Panc1 (cell line): ENCODE data around the gene ADORA2B. TPM values are rescaled to one million over a fixed set of nuclear protein-coding genes. Genes with fewer than 3 reads are reported as not detected.

ENCODE experiments used
- ATAC-seq: fragments of 200-7000 bp; cut with Tn5 transposase; 2 replicates; pipeline ENCODE4 v1.9.1; 2020; ENCODE audit warnings: mild to moderate bottlenecking, moderate library complexity
- BruUV-seq: library from RNA; stranded (reverse); fragments of 400-500 nt; replicated peaks from 2 replicates; lab custom pipeline; 2021; lab: Mats Ljungman, UMichigan
- CTCF ChIA-PET: fragments of 300-600 bp; sonication (Branson Sonifier 250); formaldehyde crosslinking; loops from one replicate; lab custom pipeline; 2022; ENCODE audit warnings: antibody characterized with exemption; lab: Charles Lee
- POLR2A ChIA-PET: fragments of 300-600 bp; sonication (Branson Sonifier 250); formaldehyde crosslinking; loops from one replicate; lab custom pipeline; 2022; ENCODE audit warnings: antibody characterized with exemption; lab: Charles Lee
- DNase-seq: peaks from one replicate; pipeline ENCODE4 v3.0.0-alpha.2; 2010; ENCODE audit warnings: low read depth, low spot score
- H3K27ac ChIP-seq: 2 replicates; pipeline ENCODE4 v1.5.1; 2011; ENCODE audit warnings: mild to moderate bottlenecking, low read length, inconsistent platforms
- H3K27me3 ChIP-seq: fragments of 200-500 bp; sonication (Bioruptor generic); 2 replicates; pipeline ENCODE4 v1.6.0; 2014; ENCODE audit warnings: low read length, inconsistent platforms; ENCODE audit not compliant: control insufficient read depth, insufficient read depth
- H3K36me3 ChIP-seq: fragments of 200-500 bp; sonication (Bioruptor generic); 2 replicates; pipeline ENCODE4 v1.5.1; 2014; ENCODE audit warnings: inconsistent platforms, mild to moderate bottlenecking, low read length, moderate library complexity; ENCODE audit not compliant: control insufficient read depth, insufficient read depth
- H3K4me1 ChIP-seq: 2 replicates; pipeline ENCODE4 v1.5.1; 2011; ENCODE audit warnings: inconsistent platforms, mild to moderate bottlenecking, low read length, moderate library complexity; ENCODE audit not compliant: control insufficient read depth, insufficient read depth
- H3K4me3 ChIP-seq, 2 experiments: 2 replicates each; pipeline ENCODE4 v1.5.1; 2011 to 2012; ENCODE audit warnings: low read depth in 2 of 2, low read length in 2 of 2, mild to moderate bottlenecking in 2 of 2, inconsistent platforms in 1 of 2, moderate library complexity in 1 of 2
- H3K9me3 ChIP-seq: fragments of 200-500 bp; sonication (Bioruptor generic); 2 replicates; pipeline ENCODE4 v1.5.1; 2014; ENCODE audit warnings: low read depth, mild to moderate bottlenecking, inconsistent platforms, low read length, moderate library complexity; ENCODE audit not compliant: control insufficient read depth, insufficient read depth
- CTCF ChIP-seq: fragments of 450-650 bp; IDR thresholded peaks from 2 replicates; pipeline ENCODE4 v1.5.1; 2017; ENCODE audit warnings: mild to moderate bottlenecking
- POLR2AphosphoS5 ChIP-seq: IDR thresholded peaks from 2 replicates; pipeline ENCODE4 v1.6.1; 2012; ENCODE audit warnings: mild to moderate bottlenecking, low read depth, low read length, moderate library complexity
- REST ChIP-seq, 2 experiments: IDR thresholded peaks; 2 replicates each; pipeline ENCODE4 v1.6.1; 2011 to 2012; ENCODE audit warnings: low read depth in 2 of 2, control low read depth in 1 of 2, low read length in 1 of 2, mild to moderate bottlenecking in 1 of 2, moderate library complexity in 1 of 2; ENCODE audit not compliant: insufficient read depth in 1 of 2
- SIN3A ChIP-seq: IDR thresholded peaks from 2 replicates; pipeline ENCODE4 v1.6.1; 2012; ENCODE audit warnings: low read depth, mild to moderate bottlenecking, low read length, moderate library complexity, borderline replicate concordance; ENCODE audit not compliant: insufficient read depth
- TCF7L2 ChIP-seq: IDR thresholded peaks from 2 replicates; pipeline ENCODE4 v1.6.1; 2011; ENCODE audit warnings: mild to moderate bottlenecking, low read depth, low read length, inconsistent platforms
- in situ Hi-C: cut with HindIII; loops from 2 replicates; pipeline ENCODE4 v1.10.0; 2016; ENCODE audit warnings: low sequenced_read_pairs, low pct_unique_long_range_greater_than_20kb
- intact Hi-C: fragments of 100-400 bp; cut with micrococcal nuclease; formaldehyde crosslinking; loops from one replicate; pipeline ENCODE4 v1.10.0; 2022; ENCODE audit not compliant: unreplicated experiment
- total RNA-seq: library from RNA; stranded (reverse); gene quantifications from one replicate; pipeline ENCODE4 v1.2.1, GENCODE V29; 2021; ENCODE audit not compliant: unreplicated experiment

ADORA2B gene
- total RNA-seq, 1 experiment from 2014 or later = 42.7 TPM

DNA sequence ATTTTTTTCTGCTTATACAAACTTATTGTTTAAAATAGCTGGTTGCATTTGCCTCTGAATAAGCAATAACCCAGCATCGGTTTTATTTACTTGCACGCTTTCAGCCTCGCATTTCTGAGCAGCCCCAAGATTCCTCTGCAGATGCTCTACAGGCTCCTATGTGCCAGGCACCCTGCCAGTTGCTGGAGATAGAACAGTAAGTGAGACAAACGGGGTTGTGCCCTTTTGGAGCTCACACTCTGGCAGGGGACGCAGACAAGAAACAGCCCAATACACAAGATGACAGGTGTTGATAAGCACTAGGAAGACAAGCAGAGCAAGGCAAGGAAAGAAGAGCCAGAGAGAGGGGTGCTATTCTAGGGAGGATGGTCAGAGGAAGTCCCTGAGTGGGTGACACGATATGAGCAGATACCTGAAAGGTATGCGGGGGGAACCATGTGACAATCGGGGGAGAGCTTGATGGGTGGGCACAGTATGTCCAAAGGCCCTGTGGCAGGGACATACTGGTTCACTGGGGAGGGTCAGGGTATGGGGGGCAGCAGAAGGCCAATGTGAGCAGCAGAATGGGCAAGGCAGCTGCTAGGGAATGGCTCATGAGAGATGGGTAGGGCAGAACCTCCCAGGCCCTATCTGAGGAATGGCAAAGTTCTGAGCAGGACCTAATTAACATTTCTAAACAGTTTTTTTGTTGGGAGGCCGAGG lies 18.7 kb upstream of the ADORA2B start:
- ChIA-PET POLR2A (no interaction called here), CTCF (no interaction called here)
- BruUV-seq = no TSS peak

DNA sequence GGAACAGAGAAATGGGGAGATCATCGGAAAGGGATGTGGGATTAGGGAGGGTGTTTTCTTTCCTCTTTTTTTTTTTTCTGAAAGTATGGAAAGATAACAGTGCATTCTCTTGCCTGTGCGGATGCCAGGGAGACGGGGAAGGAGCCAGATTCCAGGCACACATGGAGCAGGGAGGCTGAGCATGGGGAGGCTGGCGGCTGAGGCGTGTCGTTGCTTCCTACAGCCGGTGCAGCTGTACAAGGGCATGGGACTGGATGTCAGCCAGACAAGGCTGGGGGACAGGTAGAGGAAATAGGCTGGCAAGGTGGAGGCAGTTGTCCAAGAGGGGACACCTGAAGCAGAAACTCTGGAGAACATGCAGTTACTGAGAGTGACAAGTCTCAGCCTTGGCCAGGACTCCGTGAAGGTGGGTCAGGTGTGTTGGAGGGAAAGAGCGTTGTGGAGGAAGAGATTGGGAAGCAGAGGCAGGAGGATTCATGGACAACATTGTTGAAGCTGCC lies 16.6 kb upstream of the ADORA2B start:
- H3K4me1 ChIP-seq = 0 out of 2 replicates have a peak, but pooled peaks cover 5% of the 10 kb centered on the region
- H3K27me3 ChIP-seq = no peaks in the 10 kb centered on the region
- ATAC-seq = no peak
- ChIA-PET CTCF (no interaction called here), POLR2A (no interaction called here)
- H3K27ac ChIP-seq = no peak overlapping the region
- H3K4me3 ChIP-seq = no peak overlapping the region
- intact Hi-C loops = no loop called here
- in situ Hi-C loops = no loop called here
- H3K36me3 ChIP-seq = no peaks in the 10 kb centered on the region
- TF ChIP-seq POLR2AphosphoS5 = no peak
- no peak for TF ChIP-seq SIN3A
- TF ChIP-seq CTCF = no peak
- no peak for TF ChIP-seq TCF7L2
- TF ChIP-seq REST (IDR thresholded peaks at IDR 0.05; ENCODE audit: insufficient read depth in 1 of 2, low read depth in 2 of 2, low read length in 1 of 2) = no peak
- H3K9me3 ChIP-seq = no peaks in the 10 kb centered on the region
- BruUV-seq = no TSS peak
- no peak for DNase-seq

More for the DNA sequence above, 18.7 kb upstream of the ADORA2B start:
- no peaks in the 10 kb centered on the region for H3K36me3 ChIP-seq
- 0 out of 2 replicates have a peak overlapping the region, but pooled peaks have one; percentile 21 for H3K27ac ChIP-seq
- no peak for ATAC-seq
- H3K4me3 ChIP-seq = no peak overlapping the region
- in situ Hi-C loops (no loop called here), intact Hi-C loops (no loop called here)
- TF ChIP-seq TCF7L2 (no peak), SIN3A (no peak), REST (IDR thresholded peaks at IDR 0.05; ENCODE audit: insufficient read depth in 1 of 2, low read depth in 2 of 2, low read length in 1 of 2) (no peak), CTCF (no peak), POLR2AphosphoS5 (no peak)
- peaks cover 6% of the 10 kb centered on the region for H3K4me1 ChIP-seq
- no peak for DNase-seq
- no peaks in the 10 kb centered on the region; the same call in 1 of the 2 replicates for H3K9me3 ChIP-seq
- H3K27me3 ChIP-seq = no peaks in the 10 kb centered on the region
